BLaER1 (cell line): ENCODE measurements around the gene HMGCR.
"Not testable (repeated sequence)": the region's sequence is repeated elsewhere in the genome, so short reads cannot be mapped to it uniquely, and the experiment has no call there.

Experiments used
- H3K27ac ChIP-seq: shearing (Covaris generic); formaldehyde crosslinking; 2 replicates; pipeline ENCODE4 v1.8.1; 2022
- H3K27me3 ChIP-seq: shearing (Covaris generic); formaldehyde crosslinking; 2 replicates; pipeline ENCODE4 v1.8.1; 2022
- H3K36me3 ChIP-seq: shearing (Covaris generic); formaldehyde crosslinking; 2 replicates; pipeline ENCODE4 v1.8.1; 2022
- H3K4me1 ChIP-seq: shearing (Covaris generic); formaldehyde crosslinking; 2 replicates; pipeline ENCODE4 v1.8.1; 2022
- H3K4me2 ChIP-seq: shearing (Covaris generic); formaldehyde crosslinking; 2 replicates; pipeline ENCODE4 v1.8.1; 2022
- H3K4me3 ChIP-seq: shearing (Covaris generic); formaldehyde crosslinking; 2 replicates; pipeline ENCODE4 v1.8.1; 2022
- H3K9ac ChIP-seq: shearing (Covaris generic); formaldehyde crosslinking; 2 replicates; pipeline ENCODE4 v1.8.1; 2022
- H3K9me3 ChIP-seq: shearing (Covaris generic); formaldehyde crosslinking; 2 replicates; pipeline ENCODE4 v1.8.1; 2022
- H4K20me1 ChIP-seq: shearing (Covaris generic); formaldehyde crosslinking; 2 replicates; pipeline ENCODE4 v1.8.1; 2022
- Cebpa-rat ChIP-seq: shearing (Covaris generic); IDR thresholded peaks from 2 replicates; pipeline ENCODE4 v1.8.1; 2022

HMGCR gene

DNA sequence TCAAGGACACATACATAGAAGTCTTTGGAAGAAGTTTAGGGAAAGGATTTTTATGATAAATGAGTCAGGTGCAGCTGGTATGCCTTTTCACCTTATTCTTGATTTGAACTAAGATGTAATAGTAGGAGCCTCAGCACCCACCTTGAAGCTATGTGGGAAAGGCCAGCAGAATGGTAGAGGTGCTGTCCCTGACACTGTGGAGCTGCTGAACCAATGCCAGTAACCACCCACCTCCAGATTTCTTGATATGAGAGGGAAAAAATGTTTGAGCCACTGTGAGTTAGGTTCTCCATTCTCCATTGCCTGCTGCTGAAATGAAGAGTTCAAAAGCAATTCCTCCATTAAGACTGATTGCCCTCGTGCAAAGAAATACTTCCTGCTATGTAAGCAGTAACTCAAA, 12.2 kb upstream of the HMGCR start:
- Histone ChIP-seq H3K4me2 (no peak overlapping the region), H3K27ac (no peak overlapping the region)

DNA sequence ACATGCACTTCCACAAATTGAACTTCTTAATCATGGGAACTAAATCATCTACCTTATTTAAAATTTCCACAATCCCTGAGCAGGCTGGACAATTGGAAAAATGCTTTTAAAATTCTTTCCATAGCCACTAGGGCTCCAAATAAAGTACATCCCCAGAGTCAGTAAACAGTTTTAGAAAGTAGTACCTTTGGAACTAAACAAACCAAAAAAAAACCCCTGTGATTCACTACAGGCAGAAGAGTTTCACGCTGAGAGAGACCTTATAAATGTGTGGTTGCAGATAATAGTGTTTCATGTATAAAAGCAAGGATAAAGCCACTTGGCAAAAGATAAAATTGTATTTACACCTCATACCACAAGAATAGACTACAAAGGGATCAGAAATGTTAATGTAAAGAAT, 11.8 kb upstream of the HMGCR start:
- Histone ChIP-seq H3K27me3 (no peaks in the 10 kb centered on the region), H3K4me3 (no peak overlapping the region), H3K9me3 (no peaks in the 10 kb centered on the region), H3K4me2 (no peak overlapping the region), H4K20me1 (no peaks in the 10 kb centered on the region), H3K4me1 (no peaks in the 10 kb centered on the region), H3K27ac (no peak overlapping the region), H3K9ac (no peak overlapping the region), H3K36me3 (no peaks in the 10 kb centered on the region)
- no peak for TF ChIP-seq Cebpa-rat

More for the DNA sequence above, 12.2 kb upstream of the HMGCR start:
- no peak overlapping the region for H3K4me3 ChIP-seq
- H3K9ac ChIP-seq = no peak overlapping the region
- no peaks in the 10 kb centered on the region for H3K4me1 ChIP-seq
- H4K20me1 ChIP-seq = no peaks in the 10 kb centered on the region
- no peaks in the 10 kb centered on the region for H3K36me3 ChIP-seq
- H3K27me3 ChIP-seq = no peaks in the 10 kb centered on the region
- no peaks in the 10 kb centered on the region for H3K9me3 ChIP-seq
- no peak for TF ChIP-seq Cebpa-rat

DNA sequence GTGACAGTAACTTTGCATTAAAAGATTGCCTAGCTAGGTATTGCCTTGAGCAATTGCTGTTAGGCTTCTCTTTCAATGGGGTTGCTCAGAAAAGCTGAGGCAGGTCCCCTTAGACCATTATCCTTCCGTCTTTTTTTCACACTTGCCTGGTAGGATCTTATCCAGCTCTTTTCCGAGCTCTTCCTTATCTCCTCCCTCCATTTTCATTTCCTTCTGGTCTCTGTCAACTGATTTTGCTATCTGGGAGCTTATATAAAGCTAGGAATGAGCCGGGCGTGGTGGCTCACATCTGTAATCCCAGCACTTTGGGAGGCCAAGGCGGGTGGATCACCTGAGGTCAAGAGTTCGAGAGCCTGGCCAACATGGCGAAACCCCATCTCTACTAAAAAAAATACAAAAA, 6.6 kb upstream of the HMGCR start:
- H3K36me3 ChIP-seq = no peaks in the 10 kb centered on the region
- H4K20me1 ChIP-seq = no peaks in the 10 kb centered on the region
- no peak overlapping the region for H3K4me3 ChIP-seq
- no peaks in the 10 kb centered on the region for H3K27me3 ChIP-seq
- peaks cover 4% of the 10 kb centered on the region; the same call in 1 of the 2 replicates for H3K9me3 ChIP-seq
- TF ChIP-seq Cebpa-rat = no peak
- H3K4me1 ChIP-seq = no peaks in the 10 kb centered on the region
- no peak overlapping the region for H3K27ac ChIP-seq
- no peak overlapping the region for H3K4me2 ChIP-seq
- no peak overlapping the region for H3K9ac ChIP-seq

DNA sequence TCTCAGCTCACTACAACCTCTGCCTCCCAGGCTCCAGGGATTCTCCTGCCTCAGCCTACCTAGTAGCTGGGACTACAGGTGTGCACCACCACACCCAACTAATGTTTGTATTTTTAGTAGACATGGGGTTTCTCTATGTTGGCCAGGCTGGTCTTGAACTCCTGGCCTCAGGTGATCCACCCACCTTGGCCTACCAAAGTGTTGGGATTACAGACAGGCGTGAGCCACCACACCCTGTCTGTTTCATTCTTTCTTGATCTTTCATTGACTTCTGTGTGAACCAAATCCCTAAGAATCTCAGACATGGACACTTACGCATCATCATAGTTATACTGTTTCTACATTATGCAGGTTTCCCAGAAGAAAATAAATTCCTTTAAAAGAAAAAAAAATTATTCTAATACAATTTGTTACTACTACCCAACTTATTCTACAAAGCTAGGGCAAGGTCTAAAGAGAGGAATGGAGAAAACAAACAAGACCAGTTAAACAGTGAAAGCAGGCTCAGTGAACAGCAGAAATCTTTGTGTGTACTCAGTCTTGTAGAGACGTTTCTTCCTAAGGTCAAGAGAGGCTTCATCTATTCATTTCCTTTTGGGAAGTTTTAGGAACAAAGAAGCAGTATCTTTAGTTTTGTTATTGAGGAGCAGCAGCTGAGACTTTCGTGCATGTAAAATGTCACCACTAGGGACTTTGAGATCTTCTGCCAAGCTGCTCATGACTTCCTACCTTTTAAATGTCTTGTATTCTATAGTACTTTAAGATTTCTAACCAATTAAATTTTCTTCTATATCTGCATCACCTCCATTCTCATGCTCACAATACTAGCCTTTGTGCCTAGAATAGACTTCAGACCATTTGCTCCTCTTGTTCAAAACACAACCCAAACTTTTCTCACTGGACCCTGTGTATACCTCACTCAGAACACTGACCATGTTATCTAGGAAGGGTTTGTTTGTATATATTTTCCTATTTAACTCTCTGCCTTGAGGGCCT, 5.6 kb upstream of the HMGCR start:
- H3K9me3 ChIP-seq = peaks cover 4% of the 10 kb centered on the region; the same call in 1 of the 2 replicates
- H3K27ac ChIP-seq = no peak overlapping the region
- peaks cover 5% of the 10 kb centered on the region; the same call in 1 of the 2 replicates for H3K4me1 ChIP-seq
- H3K27me3 ChIP-seq = no peaks in the 10 kb centered on the region
- H3K4me2 ChIP-seq = no peak overlapping the region
- no peak overlapping the region for H3K9ac ChIP-seq
- H3K4me3 ChIP-seq = no peak overlapping the region
- TF ChIP-seq Cebpa-rat = no peak
- H4K20me1 ChIP-seq = no peaks in the 10 kb centered on the region
- no peaks in the 10 kb centered on the region for H3K36me3 ChIP-seq

DNA sequence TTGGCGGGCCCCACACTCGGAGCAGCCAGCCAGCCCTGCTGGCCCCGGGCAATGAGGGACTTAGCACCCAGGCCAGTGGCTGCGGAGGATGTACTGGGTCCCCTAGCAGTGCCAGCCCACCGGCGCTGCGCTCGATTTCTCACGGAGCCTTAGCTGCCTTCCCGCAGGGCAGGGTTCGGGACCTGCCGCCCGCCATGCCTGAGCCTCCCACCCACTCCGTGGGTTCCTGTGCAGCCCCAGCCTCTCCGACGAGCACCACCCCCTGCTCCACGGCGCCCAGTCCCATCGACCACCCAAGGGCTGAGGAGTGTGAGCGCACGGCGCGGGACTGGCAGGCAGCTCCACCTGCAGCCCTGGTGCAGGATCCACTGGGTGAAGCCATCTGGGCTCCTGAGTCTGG, 3.3 kb upstream of the HMGCR start:
- not testable (repeated sequence) for H3K4me2 ChIP-seq, H3K27me3 ChIP-seq, H3K27ac ChIP-seq, H3K36me3 ChIP-seq, H3K4me3 ChIP-seq, H3K9me3 ChIP-seq, H3K9ac ChIP-seq
- Histone ChIP-seq H4K20me1 (peaks cover 16% of the 10 kb centered on the region), H3K4me1 (peaks cover 14% of the 10 kb centered on the region)

DNA sequence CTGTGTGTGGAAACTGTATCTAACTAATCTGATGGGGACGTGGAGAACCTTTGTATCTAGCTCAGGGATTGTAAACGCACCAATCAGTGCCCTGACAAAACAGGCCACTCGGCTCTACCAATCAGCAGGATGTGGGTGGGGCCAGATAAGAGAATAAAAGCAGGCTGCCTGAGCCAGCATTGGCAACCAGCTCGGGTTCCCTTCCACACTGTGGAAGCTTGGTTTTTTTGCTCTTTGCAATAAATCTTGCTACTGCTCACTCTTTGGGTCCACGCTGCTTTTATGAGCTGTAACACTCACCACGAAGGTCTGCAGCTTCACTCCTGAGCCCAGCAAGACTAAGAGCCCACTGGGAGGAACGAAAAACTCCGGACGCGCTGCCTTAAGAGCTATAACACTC, 2.6 kb upstream of the HMGCR start:
- H3K9me3 ChIP-seq, H3K36me3 ChIP-seq, H3K27ac ChIP-seq, H3K4me3 ChIP-seq, H3K4me2 ChIP-seq, H3K27me3 ChIP-seq, H3K9ac ChIP-seq: not testable (repeated sequence)
- peaks cover 21% of the 10 kb centered on the region for H4K20me1 ChIP-seq
- peaks cover 18% of the 10 kb centered on the region for H3K4me1 ChIP-seq

DNA sequence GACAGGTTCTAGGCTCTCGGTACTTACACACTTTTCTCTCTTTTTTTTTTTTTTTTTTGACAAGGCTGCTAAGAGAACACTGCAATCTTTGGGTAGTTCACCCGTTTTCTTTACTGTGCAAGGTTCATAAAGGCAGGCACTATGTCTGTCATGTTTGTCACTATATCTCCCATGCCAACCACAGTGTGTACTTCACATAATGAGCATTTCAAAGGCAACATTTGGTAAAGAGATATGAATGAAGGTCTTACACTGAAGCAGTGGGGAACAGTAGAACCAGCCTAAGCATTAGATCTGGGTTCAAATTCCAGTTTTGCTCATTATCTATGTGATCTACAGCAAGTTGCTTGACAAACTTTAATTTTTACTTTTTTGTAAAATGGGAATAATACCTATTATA, 1.5 kb upstream of the HMGCR start:
- peaks cover 18% of the 10 kb centered on the region for H3K4me1 ChIP-seq
- H3K36me3 ChIP-seq = peaks cover 2% of the 10 kb centered on the region; the same call in 1 of the 2 replicates
- TF ChIP-seq Cebpa-rat = no peak
- H3K9me3 ChIP-seq = peaks cover 4% of the 10 kb centered on the region; the same call in 1 of the 2 replicates
- H3K27me3 ChIP-seq = no peaks in the 10 kb centered on the region
- H3K4me2 ChIP-seq = no peak overlapping the region
- no peak overlapping the region for H3K4me3 ChIP-seq
- H4K20me1 ChIP-seq = peaks cover 31% of the 10 kb centered on the region
- no peak overlapping the region for H3K27ac ChIP-seq
- no peak overlapping the region for H3K9ac ChIP-seq

DNA sequence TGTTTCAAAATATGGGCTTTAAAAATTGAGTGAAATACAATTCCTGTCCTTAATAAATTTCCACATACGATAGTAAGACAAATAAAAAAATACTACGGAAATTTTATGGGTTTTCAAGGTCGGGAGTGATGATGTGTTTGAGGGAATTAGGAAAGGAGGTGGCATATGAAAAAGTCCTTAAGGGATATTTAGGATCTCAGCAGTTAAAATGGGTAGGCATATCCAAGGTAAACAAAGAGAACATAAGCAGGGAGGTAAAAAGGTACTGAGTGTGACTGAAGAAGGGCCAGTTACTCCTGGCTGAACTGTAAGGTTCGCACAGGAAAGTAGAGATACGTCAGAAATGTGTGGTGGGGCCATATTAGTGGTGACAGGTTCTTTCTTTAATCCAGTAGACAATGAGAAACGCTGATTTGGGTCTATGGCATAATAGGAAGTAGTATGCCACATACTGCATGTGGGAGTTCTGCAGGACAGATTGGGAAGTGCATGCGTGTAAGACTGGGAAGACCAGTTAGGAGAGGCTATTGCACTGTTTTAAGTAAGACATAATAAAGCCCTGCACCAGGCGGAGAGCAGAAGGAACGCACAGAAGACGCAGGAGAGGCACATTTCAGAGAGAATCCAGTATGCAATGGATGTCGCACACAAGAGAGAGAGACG, 937 bp upstream of the HMGCR start:
- Histone ChIP-seq H3K9ac (peak overlapping the region; percentile 80), H3K27ac (peak overlapping the region; percentile 72), H3K4me3 (peak overlapping the region; percentile 96), H4K20me1 (peaks cover 37% of the 10 kb centered on the region), H3K9me3 (peaks cover 4% of the 10 kb centered on the region; the same call in 1 of the 2 replicates), H3K27me3 (no peaks in the 10 kb centered on the region), H3K4me1 (peaks cover 18% of the 10 kb centered on the region), H3K4me2 (peak overlapping the region; percentile 77), H3K36me3 (peaks cover 4% of the 10 kb centered on the region; the same call in 1 of the 2 replicates)
- TF ChIP-seq Cebpa-rat = no peak

DNA sequence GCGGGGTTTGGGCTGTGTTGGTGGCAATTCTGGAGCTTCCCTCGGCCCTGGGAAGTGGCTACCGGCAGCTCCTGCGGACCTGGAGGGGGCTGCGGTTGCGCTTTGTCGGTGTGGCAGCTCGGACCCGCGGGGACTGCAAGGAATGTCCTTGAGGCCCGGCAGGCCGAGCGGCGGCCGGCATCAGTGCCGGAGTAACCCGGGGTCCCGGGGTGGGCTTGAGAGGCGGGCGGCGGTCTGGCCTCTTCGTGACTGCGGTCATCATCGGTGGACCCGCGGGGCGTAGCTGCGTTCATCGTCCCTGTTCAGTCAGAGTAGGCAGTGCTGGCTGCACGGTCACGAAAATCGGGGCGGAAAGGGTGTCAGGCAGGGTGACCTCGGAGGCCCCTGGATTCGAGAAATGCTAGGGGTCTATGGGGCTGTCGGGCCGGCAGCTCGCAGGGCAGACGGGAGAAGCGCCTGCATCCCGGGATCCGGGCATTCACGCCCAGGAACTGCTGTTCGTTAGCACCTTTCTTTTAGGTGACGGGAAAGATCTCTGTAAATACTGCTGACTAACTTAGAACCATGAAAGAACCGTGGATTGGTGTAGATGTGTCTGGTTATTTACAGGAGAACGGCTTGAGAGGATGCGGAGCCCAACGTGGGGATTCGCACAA, 474 bp downstream of the HMGCR start:
- Histone ChIP-seq H3K4me2 (peak overlapping the region; percentile 85), H3K4me3 (peak overlapping the region; percentile 96), H3K36me3 (peaks cover 7% of the 10 kb centered on the region; the same call in 1 of the 2 replicates), H4K20me1 (peaks cover 51% of the 10 kb centered on the region), H3K9me3 (peaks cover 4% of the 10 kb centered on the region; the same call in 1 of the 2 replicates), H3K9ac (peak overlapping the region; percentile 89), H3K27me3 (no peaks in the 10 kb centered on the region), H3K27ac (peak overlapping the region; percentile 83), H3K4me1 (peaks cover 18% of the 10 kb centered on the region)
- TF ChIP-seq Cebpa-rat = no peak
